UCSD-AML1 (cell line): ENCODE measurements around the gene ORAI2.
"Not testable (repeated sequence)": the region's sequence is repeated elsewhere in the genome, so short reads cannot be mapped to it uniquely, and the experiment has no call there.

Experiments
- DNase-seq: peaks from one replicate; lab custom pipeline; 2025; ENCODE audit not compliant: unreplicated experiment; lab: John Stamatoyannopoulos, UW

ORAI2 gene

DNA sequence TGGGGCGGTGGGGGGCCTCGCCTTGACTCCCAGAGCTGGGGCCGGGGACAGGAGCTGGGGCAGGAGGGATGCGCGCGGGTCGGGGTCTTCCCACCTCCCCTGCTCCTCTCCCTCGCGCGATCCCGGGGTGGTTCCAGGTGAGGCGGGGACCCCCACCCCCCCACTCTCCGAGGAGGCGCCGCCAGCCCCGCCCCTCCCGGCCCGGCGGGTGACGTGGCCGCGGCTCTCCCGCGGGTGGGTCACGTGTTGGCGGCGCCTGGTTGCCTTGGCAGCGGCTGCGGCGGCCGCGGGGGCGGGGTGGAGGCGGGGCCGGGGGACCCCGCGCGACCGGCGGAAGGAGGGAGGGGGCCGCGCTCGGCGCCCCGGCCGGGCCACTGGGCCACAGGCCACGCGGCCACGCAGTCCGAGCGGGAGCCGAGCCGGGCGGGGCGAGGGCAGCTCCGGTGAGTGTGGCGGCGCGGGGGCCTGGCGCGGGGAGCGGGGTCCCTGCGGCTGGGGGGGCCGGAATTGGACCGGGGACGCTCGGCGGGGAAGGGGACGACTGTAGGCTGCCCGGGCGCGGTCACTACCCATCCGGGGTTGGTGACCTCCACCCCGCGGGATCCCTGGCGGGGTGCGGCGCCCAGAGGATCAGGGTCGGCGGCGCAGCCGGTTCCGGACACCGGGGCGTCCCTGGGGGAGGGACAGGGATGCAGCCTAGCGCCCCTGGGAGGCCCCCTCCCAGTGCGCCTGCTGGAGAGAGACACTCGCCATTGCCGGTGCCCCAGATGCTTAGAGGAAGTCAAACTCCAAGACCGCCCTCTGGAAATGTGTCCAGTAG is at the start of gene ORAI2:
TSS of gene ORAI2 (plus strand) at position 357 of the 820 bp plus-strand sequence. CDS start 5,382 bp downstream, outside the sequence.
- peak; percentile 68 for DNase-seq

DNA sequence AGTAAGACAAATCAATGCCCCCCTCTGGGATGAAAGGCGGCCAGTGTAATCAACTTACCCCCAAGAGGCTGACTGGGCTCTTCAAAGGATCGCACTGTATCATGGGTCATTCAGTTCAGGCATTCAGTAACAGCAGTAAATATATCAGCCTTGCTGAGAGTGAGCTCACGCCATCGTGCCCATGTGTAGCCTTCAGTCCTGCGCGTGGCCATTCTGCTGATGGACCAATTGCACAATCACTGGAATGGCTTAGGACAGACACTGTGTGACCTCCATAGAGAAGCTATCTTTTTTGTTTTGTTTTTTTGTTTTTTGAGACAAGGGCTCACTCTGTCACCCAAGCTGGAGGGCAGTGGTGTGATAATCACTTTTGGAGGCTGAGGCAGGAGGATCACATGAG is 46.3 kb upstream of the ORAI2 start:
- no peak for DNase-seq

DNA sequence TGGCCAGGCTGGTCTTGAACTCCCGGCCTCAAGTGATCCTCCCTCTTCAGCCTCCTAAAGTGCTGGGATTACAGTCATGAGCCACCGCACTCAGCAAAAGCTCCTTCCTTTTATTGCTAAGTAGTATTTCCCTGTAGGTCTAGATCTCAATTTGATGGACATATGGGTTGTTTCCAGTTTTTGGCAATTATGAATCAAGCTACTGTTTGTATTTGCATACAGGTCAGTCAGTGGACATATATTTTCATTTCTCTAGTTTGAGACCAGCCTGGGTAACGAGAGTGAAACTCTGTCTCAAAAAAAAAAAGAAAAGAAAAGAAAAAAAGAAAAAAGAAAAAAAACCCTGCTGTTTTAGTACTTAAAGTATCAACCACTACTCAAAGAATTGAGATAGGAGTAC is 43.6 kb upstream of the ORAI2 start:
- no peak for DNase-seq

DNA sequence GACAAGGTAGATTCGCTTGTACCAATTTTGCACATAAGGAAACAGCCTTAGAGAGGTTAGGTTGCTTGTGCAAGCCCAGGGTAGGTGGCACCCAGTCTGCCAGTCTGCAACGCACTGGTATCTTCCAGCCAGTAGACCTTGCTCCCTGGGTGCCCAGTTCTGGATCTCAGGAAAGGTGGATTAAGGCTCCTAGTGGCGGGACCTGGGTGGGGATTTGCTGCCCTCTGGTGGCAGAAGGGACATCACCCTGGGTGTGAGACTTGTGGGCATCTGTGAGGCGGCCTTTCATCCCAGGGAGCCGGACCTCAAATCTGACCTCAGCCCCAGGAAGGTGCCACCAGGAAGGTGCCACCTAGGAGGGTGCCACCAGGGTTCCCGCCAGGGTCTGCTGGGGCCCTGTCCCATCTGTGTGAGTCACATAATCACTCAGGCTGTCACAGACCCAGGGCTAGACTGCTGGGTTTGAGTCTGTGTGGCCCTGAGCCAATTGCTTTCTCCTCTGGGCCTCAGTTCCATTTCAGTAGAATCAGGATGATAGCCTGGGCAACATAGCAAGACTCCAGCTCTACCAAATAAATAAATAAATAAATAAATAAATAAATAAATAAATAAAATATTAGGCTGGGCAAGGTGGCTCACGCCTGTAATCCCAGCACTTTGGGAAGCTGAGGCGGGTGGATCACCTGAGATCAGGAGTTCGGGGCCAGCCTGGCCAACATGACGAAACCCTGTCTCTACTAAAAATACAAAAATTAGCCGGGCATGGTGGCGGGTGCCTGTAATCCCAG is 42.5 kb upstream of the ORAI2 start:
- peak; percentile 57 for DNase-seq

DNA sequence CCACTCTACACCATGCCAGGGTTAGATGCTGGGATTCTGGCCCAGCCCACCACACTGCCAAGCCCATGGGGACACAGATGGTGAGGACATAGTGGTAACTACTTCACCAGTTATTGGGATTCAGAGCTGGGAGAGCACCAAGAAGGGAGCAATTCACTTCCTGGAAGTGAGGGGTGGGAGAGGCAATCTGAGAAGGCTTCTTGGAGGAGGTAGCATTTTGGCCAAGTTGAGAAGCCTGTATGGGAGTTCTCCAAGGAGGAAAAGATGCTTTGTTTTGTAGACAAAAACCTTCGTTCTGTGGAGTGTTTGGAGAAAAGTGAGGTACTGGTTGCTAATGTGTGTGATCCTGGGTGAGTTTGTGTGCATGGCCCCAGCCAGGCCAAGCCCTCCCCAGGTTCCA is 41.0 kb upstream of the ORAI2 start:
- no peak for DNase-seq

DNA sequence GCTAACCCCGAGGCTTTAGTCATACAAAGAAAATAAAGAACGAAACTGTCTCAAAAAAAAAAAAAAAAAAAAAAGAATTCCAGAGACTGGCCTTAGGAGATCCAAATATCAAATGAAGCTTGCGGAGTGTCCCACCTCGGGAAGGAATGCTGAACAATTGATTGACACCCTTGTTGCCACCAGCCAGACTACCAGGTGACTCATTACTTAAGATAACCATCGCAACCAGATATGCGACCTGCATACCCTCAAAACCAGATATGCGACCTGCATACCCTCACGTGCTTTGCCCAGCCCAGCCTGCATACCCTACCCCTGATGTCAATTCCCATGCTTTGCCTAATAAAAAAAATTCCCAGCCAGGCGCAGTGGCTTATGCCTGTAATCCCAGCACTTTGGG is 39.9 kb upstream of the ORAI2 start:
- DNase-seq, result no peak

DNA sequence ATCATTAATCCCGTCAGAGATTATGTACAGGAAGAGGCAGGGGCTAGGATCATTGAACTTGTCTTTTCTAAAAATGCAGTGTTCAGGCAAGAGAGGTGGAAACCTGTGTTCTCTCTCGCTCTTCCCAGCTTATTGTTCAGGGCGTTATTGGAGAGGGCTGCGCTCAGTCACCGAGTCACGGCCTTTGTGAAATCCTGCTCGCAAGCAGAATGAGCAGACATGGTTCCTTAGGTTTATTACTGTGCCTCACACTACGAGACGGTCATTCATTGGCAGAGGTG is 37.8 kb upstream of the ORAI2 start:
- DNase-seq, result no peak

DNA sequence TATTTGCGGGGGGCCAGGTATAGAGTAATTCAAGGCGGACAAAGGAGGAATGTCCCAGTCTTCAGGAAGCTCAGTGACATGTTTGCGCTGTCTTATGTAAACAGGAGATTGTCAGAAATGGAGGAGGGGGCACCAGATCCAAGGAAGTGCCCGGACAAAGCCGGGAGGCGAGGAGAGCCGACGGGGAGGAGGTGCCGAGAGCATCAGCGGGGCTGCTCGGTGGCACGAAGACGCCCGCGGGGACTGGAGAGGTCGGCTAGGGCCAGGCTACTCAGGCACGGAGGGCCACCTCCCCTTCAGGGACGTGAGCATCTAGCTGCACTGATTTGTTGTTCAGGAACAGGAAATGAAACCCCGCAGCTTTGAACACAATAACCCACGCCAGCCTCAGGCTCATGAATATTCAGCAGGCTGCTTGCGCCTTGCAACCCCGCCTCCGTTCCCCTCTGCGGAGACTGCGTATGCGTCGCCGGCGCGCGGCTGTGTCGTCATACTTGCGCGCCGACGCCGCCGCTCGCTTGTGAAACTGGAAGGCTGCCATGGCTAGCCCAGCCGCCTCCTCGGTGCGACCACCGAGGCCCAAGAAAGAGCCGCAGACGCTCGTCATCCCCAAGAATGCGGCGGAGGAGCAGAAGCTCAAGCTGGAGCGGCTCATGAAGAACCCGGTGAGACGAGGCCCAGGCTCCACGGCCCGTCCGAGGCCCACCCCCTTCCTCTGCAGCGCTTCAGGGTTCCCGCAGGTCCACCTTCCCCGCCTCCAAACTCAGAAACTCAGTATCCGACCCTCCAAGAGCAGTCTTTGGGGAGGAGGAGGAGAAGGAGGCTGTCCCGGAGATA is 37.3 kb upstream of the ORAI2 start, which contains the start of gene PRKRIP1:
TSS of gene PRKRIP1 (plus strand) at position 491 of the 837 bp plus-strand sequence. CDS start at position 540, 49 bp downstream.
- peak; percentile 69 for DNase-seq

DNA sequence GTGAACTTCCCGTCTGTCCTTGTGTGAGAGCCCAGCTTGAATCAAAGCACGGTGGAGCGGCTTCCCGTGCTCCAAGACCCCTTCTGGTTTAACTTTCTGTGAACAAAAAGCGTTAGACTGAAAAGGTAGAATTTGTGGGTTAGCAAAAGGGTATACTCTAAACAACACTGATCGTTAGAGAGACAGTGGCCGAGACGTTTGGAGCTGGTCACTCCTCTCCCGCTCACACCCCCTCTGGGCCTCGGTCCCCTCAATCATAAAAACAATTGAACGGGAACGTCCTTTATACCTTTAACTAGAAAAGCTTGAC is 36.7 kb upstream of the ORAI2 start:
- no peak for DNase-seq

DNA sequence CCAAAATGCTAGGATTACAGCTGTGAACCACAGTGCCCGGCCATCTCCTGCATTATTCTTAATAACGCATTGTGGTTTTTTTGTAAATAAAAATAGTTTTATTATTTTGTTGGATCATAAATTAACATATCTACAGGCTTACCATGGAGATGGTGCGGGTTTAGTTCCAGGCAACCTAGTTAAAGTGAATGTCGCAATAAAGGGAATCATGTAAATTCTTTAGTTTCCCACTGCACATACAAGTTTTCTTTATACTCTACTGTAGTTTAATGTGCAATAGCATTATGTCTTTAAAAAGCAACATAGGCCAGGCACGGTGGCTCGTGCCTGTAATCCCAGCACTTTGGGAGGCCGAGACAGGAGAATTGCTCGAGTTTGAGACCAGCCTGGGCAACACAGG is 34.8 kb upstream of the ORAI2 start:
- no peak for DNase-seq

DNA sequence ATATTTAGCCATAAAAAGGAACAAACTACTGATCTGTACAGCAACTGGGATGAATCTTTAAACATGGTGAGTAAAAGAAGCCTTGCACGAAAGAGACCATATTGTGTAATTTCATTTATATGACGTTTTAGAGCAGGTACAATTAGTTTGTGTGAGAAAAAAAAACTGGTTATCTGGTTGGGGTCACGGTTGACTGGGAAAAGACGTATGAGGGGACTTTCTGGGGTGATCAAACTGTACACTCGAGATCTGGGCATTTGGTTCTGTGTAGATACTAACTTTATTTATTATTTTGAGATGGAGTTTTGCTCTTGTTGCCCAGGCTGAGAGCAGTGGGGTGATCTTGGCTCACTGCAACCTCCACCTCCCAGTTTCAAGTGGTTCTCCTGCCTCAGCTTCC is 33.0 kb upstream of the ORAI2 start:
- DNase-seq, result no peak

DNA sequence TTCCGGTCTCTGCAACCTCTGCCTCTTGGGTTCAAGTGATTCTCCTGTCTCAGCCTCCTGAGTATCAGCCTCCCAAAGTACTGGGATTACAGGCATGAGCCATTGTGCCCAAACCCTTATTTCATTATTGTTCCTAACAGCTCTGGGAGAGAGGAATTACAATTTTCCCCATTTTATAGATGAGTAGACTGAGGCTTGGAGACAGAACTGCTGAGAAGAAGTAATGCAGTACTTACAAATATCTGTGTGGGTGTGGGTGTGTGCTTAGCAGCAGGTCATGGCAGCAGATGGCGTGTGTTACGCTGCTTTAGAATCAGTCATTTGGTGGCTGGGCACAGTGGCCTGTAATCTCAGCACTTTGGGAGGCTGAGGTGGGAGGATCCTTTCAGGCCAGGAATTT is 29.8 kb upstream of the ORAI2 start:
- DNase-seq, result no peak

DNA sequence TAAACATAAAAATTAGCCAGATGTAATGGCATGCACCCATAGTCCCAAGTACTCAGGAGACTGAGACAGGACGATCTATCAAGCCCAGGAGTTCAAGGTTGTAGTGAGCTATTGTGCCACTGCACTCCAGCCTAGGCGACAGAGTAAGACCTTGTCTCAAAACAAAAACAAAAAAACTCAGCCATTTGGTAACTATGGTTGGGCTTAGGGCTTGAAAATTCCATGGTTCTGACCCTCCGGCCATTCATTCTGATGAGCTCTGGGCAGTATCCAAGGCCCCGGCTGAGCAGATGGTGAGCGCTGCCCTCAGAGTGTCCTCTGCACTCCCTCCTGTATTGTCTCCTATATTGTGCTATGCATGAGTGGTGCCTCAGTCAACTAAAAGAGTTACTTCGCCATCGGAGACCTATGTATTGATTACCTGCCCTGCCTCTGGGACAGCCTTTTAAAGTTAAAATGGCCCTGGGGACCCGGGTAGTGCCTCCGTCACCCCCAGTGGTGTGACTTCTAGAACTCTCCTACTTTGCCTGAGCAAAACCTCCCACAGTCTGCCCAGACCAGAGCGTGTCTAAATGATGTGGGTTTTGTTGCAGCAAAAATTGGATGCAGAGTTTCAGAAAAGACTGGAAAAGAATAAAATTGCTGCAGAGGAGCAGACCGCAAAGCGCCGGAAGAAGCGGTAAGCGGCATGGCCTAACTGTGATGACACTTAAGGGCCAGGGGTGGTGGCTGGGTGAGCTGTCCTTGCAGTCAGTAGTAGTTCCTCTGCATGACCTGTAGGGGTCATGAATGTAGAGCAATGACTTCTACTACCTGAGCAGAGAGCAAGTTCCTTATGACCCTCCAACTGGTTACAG is 29.1 kb upstream of the ORAI2 start:
- DNase-seq, result peak; percentile 17

DNA sequence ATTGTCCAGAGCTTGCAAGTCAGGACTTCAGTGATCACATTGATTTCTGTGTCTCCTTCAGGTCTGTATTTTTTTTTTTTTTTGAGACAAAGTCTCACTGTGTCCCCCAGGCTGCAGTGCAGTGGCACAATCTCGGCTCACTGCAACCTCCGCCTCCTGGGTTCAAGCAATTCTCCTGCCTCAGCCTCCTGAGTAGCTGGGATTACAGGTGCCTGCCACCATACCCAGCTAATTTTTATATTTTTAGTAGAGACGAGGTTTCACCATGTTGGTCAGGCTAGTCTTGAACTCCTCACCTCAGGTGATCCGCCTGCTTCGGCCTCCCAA is 28.6 kb upstream of the ORAI2 start:
- DNase-seq, result not testable (repeated sequence)

DNA sequence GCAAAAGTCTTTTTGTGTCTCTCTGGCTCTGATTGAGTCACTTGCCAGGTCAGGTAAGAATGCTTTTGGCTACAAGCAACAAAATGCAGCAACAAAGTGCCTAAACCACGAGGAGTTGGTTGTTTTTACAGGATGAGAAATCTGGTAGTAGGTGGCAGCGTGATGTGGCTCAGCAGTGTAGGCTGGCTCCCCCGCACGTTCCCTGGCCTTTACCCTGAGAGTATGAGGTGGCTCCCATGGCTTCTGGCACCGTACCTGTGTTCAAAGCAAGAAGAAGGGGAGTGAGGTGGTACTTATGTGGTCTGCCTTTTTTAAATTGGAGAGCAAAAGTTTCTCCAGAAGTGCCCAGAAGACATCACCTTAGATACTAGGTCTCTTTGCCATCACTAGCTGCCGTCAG is 25.5 kb upstream of the ORAI2 start:
- no peak for DNase-seq

DNA sequence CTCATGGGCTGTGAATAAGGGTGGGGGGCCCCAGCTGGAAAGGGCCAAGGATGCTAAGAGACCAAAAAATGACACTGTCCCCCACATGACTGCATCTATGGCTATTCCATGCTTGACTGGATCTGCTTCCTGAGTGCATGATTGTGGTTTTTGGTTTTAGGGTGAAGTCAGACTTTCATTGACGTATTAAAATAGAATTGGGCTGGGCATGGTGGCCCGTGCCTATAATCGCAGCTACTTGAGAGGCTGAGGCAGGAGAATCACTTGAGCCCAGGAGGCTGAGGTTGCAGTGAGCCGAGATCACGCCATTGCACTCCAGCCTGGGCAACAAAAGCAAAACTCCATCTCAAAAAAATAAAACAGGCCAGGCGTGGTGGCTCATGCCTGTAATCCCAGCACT is 24.8 kb upstream of the ORAI2 start:
- not testable (repeated sequence) for DNase-seq

DNA sequence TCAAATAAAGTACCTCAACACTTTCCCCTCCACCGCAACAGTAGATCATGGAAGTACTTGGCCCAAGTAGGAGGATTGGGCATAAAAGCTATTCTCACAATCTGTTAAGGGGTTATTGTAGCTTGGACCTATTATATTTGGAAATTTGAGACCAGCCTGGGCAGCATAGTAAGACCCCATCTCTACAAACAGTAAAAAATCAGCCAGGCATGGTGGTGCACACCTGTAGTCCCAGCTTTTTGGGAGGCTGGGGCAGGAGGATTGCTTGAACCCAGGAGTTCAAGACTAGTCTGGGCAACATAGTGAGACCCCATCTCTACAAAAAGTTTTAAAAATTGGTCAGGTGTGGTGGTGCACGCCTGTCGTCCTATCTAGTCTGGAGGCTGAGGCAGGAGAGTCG is 24.0 kb upstream of the ORAI2 start:
- DNase-seq, result no peak

DNA sequence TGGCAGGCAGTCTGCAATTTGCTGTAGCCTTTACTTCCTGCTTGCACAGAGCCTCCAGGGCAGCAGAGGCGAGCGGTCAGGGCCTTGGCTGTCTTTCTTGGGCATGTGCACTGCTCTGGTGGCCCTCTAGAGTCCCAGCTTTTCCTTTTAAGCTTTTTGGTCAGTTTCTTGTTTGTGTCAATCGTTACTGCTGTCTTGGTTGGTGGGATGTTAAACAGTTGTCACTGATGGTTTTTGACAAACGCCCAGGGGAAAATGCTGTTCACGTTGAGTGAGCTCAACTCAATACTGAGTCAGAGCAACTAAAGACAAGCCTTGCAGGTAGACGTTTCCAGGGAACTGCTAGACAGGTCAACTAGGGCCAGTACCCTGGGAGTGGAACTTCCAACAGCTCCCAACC is 23.3 kb upstream of the ORAI2 start:
- DNase-seq, result no peak

DNA sequence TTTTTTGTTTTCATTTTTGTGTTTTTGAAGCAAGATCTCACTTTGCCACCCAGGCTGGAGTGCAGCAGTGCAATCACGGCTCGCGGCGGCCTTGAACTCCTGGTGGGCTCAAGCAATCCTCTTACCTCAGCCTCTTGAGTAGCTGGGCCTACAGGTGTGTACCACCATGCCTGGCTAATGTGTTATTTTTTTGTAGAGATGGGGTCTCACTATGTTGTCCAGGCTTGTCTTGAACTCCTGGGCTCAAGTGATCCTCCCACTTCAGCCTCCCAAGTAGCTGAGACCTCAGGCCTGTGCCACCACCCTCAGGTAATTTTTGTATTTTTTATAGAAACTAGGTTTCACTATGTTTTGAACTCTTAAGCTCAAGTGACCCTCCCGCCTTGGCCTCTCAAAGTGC is 22.5 kb upstream of the ORAI2 start:
- DNase-seq, result no peak

DNA sequence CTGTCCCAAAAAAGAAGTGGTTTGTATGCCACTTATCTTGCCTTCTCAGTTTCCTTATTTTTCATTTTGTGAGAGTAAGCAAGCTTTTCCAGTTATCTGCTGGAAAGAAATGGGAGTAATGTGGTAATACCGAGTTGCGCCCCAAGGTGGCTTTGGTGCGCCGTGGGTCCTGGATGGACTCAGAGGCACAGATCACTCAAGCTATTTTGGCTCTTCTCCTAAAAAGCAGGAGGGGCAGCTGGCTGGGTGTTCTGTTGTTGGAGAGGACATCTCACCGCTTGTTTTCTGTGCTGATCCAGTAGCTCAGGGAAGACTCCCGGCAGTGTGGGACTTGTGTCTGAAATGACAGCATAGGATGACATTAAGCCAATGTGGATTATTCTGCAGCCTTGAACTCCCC is 20.8 kb upstream of the ORAI2 start:
- DNase-seq, result peak; percentile 22

DNA sequence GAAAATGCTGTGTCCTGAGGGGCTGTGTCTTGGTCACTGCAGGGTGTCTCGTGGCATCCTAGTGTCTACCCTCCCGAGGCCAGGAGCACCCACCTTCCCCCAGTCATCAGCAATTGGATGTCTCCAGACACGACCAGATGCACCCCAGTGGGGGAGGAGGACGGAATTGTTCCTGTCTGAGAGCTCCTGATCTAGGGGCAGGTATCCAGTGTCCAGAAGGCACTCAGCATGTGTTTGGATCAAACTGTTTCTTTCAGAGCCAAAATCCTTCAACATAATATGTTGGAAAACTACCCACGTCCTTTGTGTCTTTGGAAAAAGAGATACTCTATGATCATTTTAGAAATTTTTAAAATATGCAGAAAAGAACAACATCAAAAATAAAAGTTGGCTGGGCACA is 20.3 kb upstream of the ORAI2 start:
- DNase-seq, result no peak
